Loucy (cell line): Measurements from ENCODE around the gene SORT1.
"Not testable (repeated sequence)": the region's sequence is repeated elsewhere in the genome, so short reads cannot be mapped to it uniquely, and the experiment has no call there.

Source experiments
- H2AFZ ChIP-seq: fragments of 200-600 bp; sonication (generic); 2 replicates; pipeline ENCODE4 v1.6.0; 2016; ENCODE audit warnings: antibody characterized with exemption, mild to moderate bottlenecking, low read length, moderate library complexity
- H3F3A ChIP-seq: fragments of 200-600 bp; 2 replicates; pipeline ENCODE4 v1.6.0; 2016; ENCODE audit warnings: antibody characterized with exemption, low read depth, mild to moderate bottlenecking
- H3K27me3 ChIP-seq: fragments of 200-600 bp; sonication (generic); 2 replicates; pipeline ENCODE4 v1.6.1; 2014; ENCODE audit warnings: low read length, mild to moderate bottlenecking; ENCODE audit not compliant: insufficient read depth, poor library complexity, severe bottlenecking
- H3K36me3 ChIP-seq: fragments of 200-600 bp; sonication (generic); 2 replicates; pipeline ENCODE4 v1.6.1; 2016; ENCODE audit warnings: low read length; ENCODE audit not compliant: insufficient read depth
- H3K4me1 ChIP-seq: fragments of 200-600 bp; sonication (generic); 2 replicates; pipeline ENCODE4 v1.5.1; 2014; ENCODE audit warnings: low read length, mild to moderate bottlenecking; ENCODE audit not compliant: insufficient read depth, poor library complexity, severe bottlenecking
- H3K4me2 ChIP-seq: fragments of 200-600 bp; sonication (generic); 2 replicates; pipeline ENCODE4 v1.6.0; 2014; ENCODE audit warnings: antibody characterized with exemption, low read length, low read depth, mild to moderate bottlenecking; ENCODE audit not compliant: poor library complexity, severe bottlenecking
- H3K4me3 ChIP-seq: fragments of 200-600 bp; sonication (generic); 2 replicates; pipeline ENCODE4 v1.5.1; 2014; ENCODE audit warnings: low read length, mild to moderate bottlenecking, mixed read lengths; ENCODE audit not compliant: poor library complexity, severe bottlenecking
- H3K79me2 ChIP-seq: fragments of 200-600 bp; sonication (generic); 2 replicates; pipeline ENCODE4 v1.6.1; 2014; ENCODE audit warnings: low read length; ENCODE audit not compliant: insufficient read depth
- H3K9ac ChIP-seq: fragments of 200-600 bp; sonication (generic); 2 replicates; pipeline ENCODE4 v1.6.0; 2014; ENCODE audit warnings: mild to moderate bottlenecking, low read depth, low read length, moderate library complexity; ENCODE audit not compliant: poor library complexity, severe bottlenecking
- H3K9me2 ChIP-seq: fragments of 200-600 bp; sonication (generic); replicated peaks from 2 replicates; pipeline ENCODE4 v1.6.1; 2016; ENCODE audit warnings: low read depth, low read length, mixed read lengths
- H3K9me3 ChIP-seq: fragments of 200-600 bp; sonication (generic); 2 replicates; pipeline ENCODE4 v1.6.1; 2014; ENCODE audit warnings: mild to moderate bottlenecking, antibody characterized with exemption, low read length, low read depth; ENCODE audit not compliant: insufficient read depth
- H4K20me1 ChIP-seq: fragments of 200-600 bp; sonication (generic); 2 replicates; pipeline ENCODE4 v1.6.0; 2014; ENCODE audit warnings: antibody characterized with exemption, low read length, mild to moderate bottlenecking; ENCODE audit not compliant: insufficient read depth, poor library complexity, severe bottlenecking
- EZH2phosphoT487 ChIP-seq: fragments of 200-600 bp; IDR thresholded peaks from 2 replicates; pipeline ENCODE4 v1.6.1; 2018; ENCODE audit warnings: antibody characterized with exemption, mild to moderate bottlenecking, moderate library complexity, borderline replicate concordance
- TF ChIP-seq, protein P1 (sequence below): fragments of 200-600 bp; sonication (generic); conservative IDR thresholded peaks from 2 replicates; pipeline ENCODE4 v1.5.1; 2014; ENCODE audit warnings: mild to moderate bottlenecking, antibody characterized with exemption, low read length

Gene SORT1

DNA sequence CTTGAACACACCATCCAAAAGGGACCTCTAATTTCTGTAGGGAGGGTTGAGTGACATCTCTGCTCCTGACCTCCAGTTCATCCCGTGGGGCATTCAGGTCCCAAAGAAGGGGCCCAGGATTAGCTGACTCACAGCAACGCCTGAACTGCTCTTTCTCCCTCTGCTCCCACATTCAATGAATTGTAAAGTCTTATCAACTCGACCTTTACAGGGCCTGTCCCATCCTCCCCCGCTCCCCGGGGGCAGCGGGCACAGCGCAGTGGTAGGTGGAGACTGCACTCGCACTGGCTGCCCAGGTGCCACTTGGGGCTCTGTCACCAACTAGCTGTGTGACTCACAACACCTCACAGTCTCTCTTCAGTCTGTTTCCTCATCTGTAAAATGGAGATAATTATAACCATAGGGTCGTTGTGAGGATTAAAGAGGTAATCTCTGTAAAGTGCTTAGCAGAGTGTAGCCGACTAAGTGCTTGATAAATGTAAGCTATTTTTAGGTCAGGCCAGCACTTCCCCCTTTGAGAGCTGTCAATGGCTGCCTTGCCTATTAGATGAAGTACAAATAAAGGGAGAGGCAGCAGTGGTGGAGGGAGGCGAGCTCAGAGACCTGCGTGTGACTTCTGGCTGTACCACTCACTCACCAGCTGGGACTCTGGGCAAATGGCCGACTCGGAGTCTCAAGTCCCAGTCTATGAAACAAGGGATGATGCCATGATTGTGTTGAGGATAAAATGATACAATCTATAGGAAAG, 90.3 kb downstream of the SORT1 start:
- H2AFZ ChIP-seq, result no peak overlapping the region
- H3K4me1 ChIP-seq, result no peaks in the 10 kb centered on the region
- no peaks in the 10 kb centered on the region for H4K20me1 ChIP-seq
- H3K79me2 ChIP-seq, result no peaks in the 10 kb centered on the region
- H3K4me2 ChIP-seq, result no peak overlapping the region
- no peaks in the 10 kb centered on the region for H3K9me3 ChIP-seq
- no peaks in the 10 kb centered on the region for H3K9me2 ChIP-seq
- H3F3A ChIP-seq, result no peaks in the 10 kb centered on the region
- no peaks in the 10 kb centered on the region for H3K36me3 ChIP-seq
- H3K4me3 ChIP-seq, result no peak overlapping the region
- no peak overlapping the region for H3K9ac ChIP-seq
- H3K27me3 ChIP-seq, result no peaks in the 10 kb centered on the region
- TF ChIP-seq EZH2phosphoT487, result no peak
- TF ChIP-seq, protein P1, sequence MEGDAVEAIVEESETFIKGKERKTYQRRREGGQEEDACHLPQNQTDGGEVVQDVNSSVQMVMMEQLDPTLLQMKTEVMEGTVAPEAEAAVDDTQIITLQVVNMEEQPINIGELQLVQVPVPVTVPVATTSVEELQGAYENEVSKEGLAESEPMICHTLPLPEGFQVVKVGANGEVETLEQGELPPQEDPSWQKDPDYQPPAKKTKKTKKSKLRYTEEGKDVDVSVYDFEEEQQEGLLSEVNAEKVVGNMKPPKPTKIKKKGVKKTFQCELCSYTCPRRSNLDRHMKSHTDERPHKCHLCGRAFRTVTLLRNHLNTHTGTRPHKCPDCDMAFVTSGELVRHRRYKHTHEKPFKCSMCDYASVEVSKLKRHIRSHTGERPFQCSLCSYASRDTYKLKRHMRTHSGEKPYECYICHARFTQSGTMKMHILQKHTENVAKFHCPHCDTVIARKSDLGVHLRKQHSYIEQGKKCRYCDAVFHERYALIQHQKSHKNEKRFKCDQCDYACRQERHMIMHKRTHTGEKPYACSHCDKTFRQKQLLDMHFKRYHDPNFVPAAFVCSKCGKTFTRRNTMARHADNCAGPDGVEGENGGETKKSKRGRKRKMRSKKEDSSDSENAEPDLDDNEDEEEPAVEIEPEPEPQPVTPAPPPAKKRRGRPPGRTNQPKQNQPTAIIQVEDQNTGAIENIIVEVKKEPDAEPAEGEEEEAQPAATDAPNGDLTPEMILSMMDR, result no peak

DNA sequence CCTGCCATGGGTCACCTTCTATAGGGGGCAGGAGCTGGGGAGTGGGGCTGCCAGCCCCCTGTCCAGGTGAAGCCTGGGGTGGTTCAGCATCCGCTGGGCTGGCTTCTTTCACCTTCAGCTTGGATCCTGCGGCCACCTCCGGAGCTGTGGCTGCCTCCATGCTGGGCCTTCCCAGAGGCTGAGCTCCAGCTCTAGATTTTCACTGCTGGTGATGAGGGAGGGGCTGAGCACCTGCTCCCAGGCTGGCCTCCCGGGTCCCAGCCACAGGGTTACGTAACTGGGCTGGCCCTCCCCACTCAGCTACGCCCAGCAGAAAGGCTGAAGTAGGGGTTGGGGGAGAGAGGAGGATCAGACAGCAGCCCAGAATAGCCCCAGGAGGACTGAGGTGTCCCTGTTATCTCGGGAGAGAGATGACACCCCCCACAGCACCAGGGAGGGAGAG, 90.9 kb downstream of the SORT1 start, which contains the start of gene MYBPHL:
Gene MYBPHL, minus strand, starts transcription at position 180 of the 442 bp plus-strand sequence. Its CDS starts 20 bp downstream, at position 160.
- H3K9ac ChIP-seq, result no peak within 1 kb of the TSS
- H3K4me1 ChIP-seq, result no peaks in the 10 kb centered on the region
- H3K27me3 ChIP-seq, result no peaks in the 10 kb centered on the region
- H3K9me3 ChIP-seq, result no peaks in the 10 kb centered on the region
- no peaks in the 10 kb centered on the region for H3K79me2 ChIP-seq
- H3K4me3 ChIP-seq, result no peak within 1 kb of the TSS
- H2AFZ ChIP-seq, result no peak within 1 kb of the TSS
- no peak within 1 kb of the TSS for H3K4me2 ChIP-seq
- TF ChIP-seq, protein P1, result no peak
- TF ChIP-seq EZH2phosphoT487, result no peak
- H3K36me3 ChIP-seq, result no peaks in the 10 kb centered on the region
- H3F3A ChIP-seq, result no peaks in the 10 kb centered on the region
- no peaks in the 10 kb centered on the region for H3K9me2 ChIP-seq
- H4K20me1 ChIP-seq, result no peaks in the 10 kb centered on the region

DNA sequence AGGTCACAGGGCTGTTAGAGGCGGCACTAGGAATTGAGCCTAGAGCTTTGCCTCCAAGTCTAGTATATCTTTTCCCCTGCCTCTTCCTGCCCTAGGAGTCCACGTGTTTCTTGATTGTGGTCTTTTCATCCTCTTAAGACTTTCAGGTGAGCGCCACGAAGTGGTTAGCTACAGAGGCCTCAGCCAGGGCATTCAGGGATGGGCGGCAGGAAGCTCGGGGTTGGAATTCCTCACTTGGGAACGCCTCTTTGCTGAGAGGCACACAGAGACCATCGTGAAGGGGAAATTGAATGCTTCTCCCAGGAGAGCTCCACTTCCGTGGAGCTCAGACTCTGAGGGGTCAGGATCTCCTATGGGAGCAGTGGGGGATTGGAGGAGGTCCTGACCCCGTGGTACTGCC, 91.7 kb downstream of the SORT1 start:
- H3K27me3 ChIP-seq, H3K4me2 ChIP-seq, H3F3A ChIP-seq, H3K9me3 ChIP-seq, H4K20me1 ChIP-seq, H3K4me3 ChIP-seq, H2AFZ ChIP-seq, H3K4me1 ChIP-seq, H3K79me2 ChIP-seq, H3K9ac ChIP-seq, H3K9me2 ChIP-seq, H3K36me3 ChIP-seq: not testable (repeated sequence)
